H9 (cell line): ENCODE measurements around the gene LTB4R. TPM values are rescaled to one million over a fixed set of nuclear protein-coding genes. Genes with fewer than 3 reads are reported as not detected.

Experiments used
- DNase-seq: peaks from one replicate; pipeline ENCODE4 v3.0.0-alpha.2; 2017
- H2AFZ ChIP-seq: one replicate; pipeline ENCODE4 v1.6.1; 2013; ENCODE audit warnings: mild to moderate bottlenecking, low read length, control low read depth, moderate library complexity
- H2AK5ac ChIP-seq: 2 replicates; pipeline ENCODE4 v1.6.1; 2013; ENCODE audit warnings: low read length, control low read depth, mixed read lengths; ENCODE audit not compliant: insufficient read length
- H2BK120ac ChIP-seq: one replicate; pipeline ENCODE4 v1.6.1; 2013; ENCODE audit warnings: low read depth, mild to moderate bottlenecking, low read length, control low read depth, inconsistent platforms; ENCODE audit not compliant: poor library complexity, severe bottlenecking
- H2BK12ac ChIP-seq: 2 replicates; pipeline ENCODE4 v1.6.1; 2013; ENCODE audit warnings: low read length, control low read depth, mixed read lengths, low read depth; ENCODE audit not compliant: insufficient read length
- H2BK15ac ChIP-seq: 2 replicates; pipeline ENCODE4 v1.6.1; 2013; ENCODE audit warnings: low read depth, low read length, control low read depth
- H2BK20ac ChIP-seq: one replicate; pipeline ENCODE4 v1.6.1; 2013; ENCODE audit warnings: low read depth, mild to moderate bottlenecking, low read length, control low read depth, inconsistent platforms; ENCODE audit not compliant: poor library complexity, severe bottlenecking
- H2BK5ac ChIP-seq: 2 replicates; pipeline ENCODE4 v1.6.1; 2013; ENCODE audit warnings: low read length, control low read depth, mixed read lengths; ENCODE audit not compliant: insufficient read length
- H3K14ac ChIP-seq: 2 replicates; pipeline ENCODE4 v1.6.1; 2013; ENCODE audit warnings: low read length, control low read depth; ENCODE audit not compliant: insufficient read depth
- H3K18ac ChIP-seq: 2 replicates; pipeline ENCODE4 v1.6.1; 2013; ENCODE audit warnings: low read depth, mild to moderate bottlenecking, mixed read lengths, low read length, control low read depth; ENCODE audit not compliant: insufficient read length
- H3K23ac ChIP-seq: 2 replicates; pipeline ENCODE4 v1.6.1; 2013; ENCODE audit warnings: low read length, control low read depth, mixed read lengths, low read depth; ENCODE audit not compliant: insufficient read length
- H3K23me2 ChIP-seq: 2 replicates; pipeline ENCODE4 v1.6.1; 2013; ENCODE audit warnings: low read depth, mild to moderate bottlenecking, mixed read lengths, low read length, control low read depth; ENCODE audit not compliant: insufficient read length, poor library complexity, severe bottlenecking
- H3K27ac ChIP-seq: 2 replicates; pipeline ENCODE4 v1.5.1; 2013; ENCODE audit warnings: low read length, control low read depth, mixed read lengths, low read depth; ENCODE audit not compliant: insufficient read length
- H3K27me3 ChIP-seq: 2 replicates; pipeline ENCODE4 v1.6.1; 2013; ENCODE audit warnings: low read length, control low read depth, inconsistent platforms; ENCODE audit not compliant: insufficient read depth
- H3K4ac ChIP-seq: 2 replicates; pipeline ENCODE4 v1.6.1; 2013; ENCODE audit warnings: low read depth, mild to moderate bottlenecking, control low read depth, inconsistent platforms, low read length, moderate library complexity
- H3K4me1 ChIP-seq: 2 replicates; pipeline ENCODE4 v1.6.1; 2013; ENCODE audit warnings: low read length, control low read depth, inconsistent platforms; ENCODE audit not compliant: insufficient read depth
- H3K4me2 ChIP-seq: 2 replicates; pipeline ENCODE4 v1.6.1; 2013; ENCODE audit warnings: low read length, control low read depth, mixed read lengths; ENCODE audit not compliant: insufficient read length, insufficient read depth
- H3K56ac ChIP-seq: 2 replicates; pipeline ENCODE4 v1.6.1; 2013; ENCODE audit warnings: low read depth, mild to moderate bottlenecking, mixed read lengths, low read length, control low read depth; ENCODE audit not compliant: insufficient read length
- H3K79me1 ChIP-seq: 2 replicates; pipeline ENCODE4 v1.6.1; 2013; ENCODE audit warnings: low read depth, mild to moderate bottlenecking, moderate library complexity, low read length, control low read depth, inconsistent platforms; ENCODE audit not compliant: insufficient read depth, poor library complexity, severe bottlenecking
- H3K79me2 ChIP-seq: 2 replicates; pipeline ENCODE4 v1.6.1; 2013; ENCODE audit warnings: low read length, control low read depth, inconsistent platforms; ENCODE audit not compliant: insufficient read depth
- H3K9ac ChIP-seq: 2 replicates; pipeline ENCODE4 v1.6.1; 2013; ENCODE audit warnings: low read length, control low read depth, mixed read lengths; ENCODE audit not compliant: insufficient read length; ENCODE audit errors: extremely low read depth
- H3K9me3 ChIP-seq: one replicate; pipeline ENCODE4 v1.6.1; 2013; ENCODE audit warnings: low read depth, low read length, inconsistent platforms; ENCODE audit not compliant: control insufficient read depth
- H3T11ph ChIP-seq: one replicate; pipeline ENCODE4 v1.6.1; 2013; ENCODE audit warnings: mild to moderate bottlenecking, low read length, control low read depth, inconsistent platforms
- H4K20me1 ChIP-seq: one replicate; pipeline ENCODE4 v1.6.1; 2013; ENCODE audit not compliant: control insufficient read depth, insufficient read length, insufficient read depth
- H4K5ac ChIP-seq: 2 replicates; pipeline ENCODE4 v1.6.1; 2013; ENCODE audit warnings: low read depth, mild to moderate bottlenecking, mixed read lengths, low read length, control low read depth; ENCODE audit not compliant: insufficient read length
- H4K8ac ChIP-seq: replicated peaks from 2 replicates; pipeline ENCODE4 v1.6.1; 2013; ENCODE audit warnings: low read length, control low read depth, mixed read lengths, low read depth; ENCODE audit not compliant: insufficient read length
- H4K91ac ChIP-seq: 2 replicates; pipeline ENCODE4 v1.6.1; 2013; ENCODE audit warnings: low read depth, mild to moderate bottlenecking, moderate library complexity, mixed read lengths, low read length, control low read depth; ENCODE audit not compliant: insufficient read length
- H3K27ac Mint-ChIP-seq, 3 experiments: 2 replicates in 2 of 3; 3 replicates in 1 of 3; pipeline ENCODE4 v1.8.0; 2020 to 2021; ENCODE audit warnings: mixed read lengths in 3 of 3, mild to moderate bottlenecking in 1 of 3, moderate library complexity in 1 of 3
- H3K27me3 Mint-ChIP-seq: 2 replicates; pipeline ENCODE4 v1.8.0; 2021; ENCODE audit warnings: low read depth, mild to moderate bottlenecking, moderate library complexity, mixed read lengths
- H3K36me3 Mint-ChIP-seq, 3 experiments: 2 replicates in 2 of 3; 3 replicates in 1 of 3; pipeline ENCODE4 v1.8.0; 2020 to 2021; ENCODE audit warnings: low read depth in 3 of 3, mixed read lengths in 3 of 3; ENCODE audit not compliant: insufficient read depth in 1 of 3
- H3K4me1 Mint-ChIP-seq, 2 experiments: 2 replicates each; pipeline ENCODE4 v1.8.0; 2020; ENCODE audit warnings: mixed read lengths in 2 of 2
- H3K4me3 Mint-ChIP-seq, 2 experiments: 2 replicates in 1 of 2; 3 replicates in 1 of 2; pipeline ENCODE4 v1.8.0; 2020 to 2021; ENCODE audit warnings: mild to moderate bottlenecking in 2 of 2, mixed read lengths in 2 of 2, moderate library complexity in 1 of 2
- H3K9me3 Mint-ChIP-seq, 2 experiments: 2 replicates in 1 of 2; 3 replicates in 1 of 2; pipeline ENCODE4 v1.8.0; 2020; ENCODE audit warnings: mild to moderate bottlenecking in 2 of 2, mixed read lengths in 2 of 2, moderate library complexity in 1 of 2
- WGBS: extraction: QIAGEN DNeasy Blood & Tissue Kit; methylation state at CpG from one replicate; pipeline ENCODE4 v1.1.7; 2013; ENCODE audit warnings: missing lambda C conversion rate, low lambda C conversion rate, mixed read lengths; ENCODE audit not compliant: insufficient read length; ENCODE audit errors: extremely low coverage; 5-methylcytosine and 5-hydroxymethylcytosine counted together
- total RNA-seq: library from RNA; stranded (reverse); gene quantifications from 2 replicates; pipeline ENCODE4 v1.2.1, GENCODE V29; 2021
- TF ChIP-seq, protein P1 (sequence below): fragments of 200-600 bp; sonication (generic); conservative IDR thresholded peaks from 3 replicates; pipeline ENCODE4 v1.8.0; 2021; ENCODE audit warnings: antibody characterized with exemption, mild to moderate bottlenecking

The LTB4R gene
- total RNA-seq, 1 experiment from 2014 or later: 8.9 TPM

DNA sequence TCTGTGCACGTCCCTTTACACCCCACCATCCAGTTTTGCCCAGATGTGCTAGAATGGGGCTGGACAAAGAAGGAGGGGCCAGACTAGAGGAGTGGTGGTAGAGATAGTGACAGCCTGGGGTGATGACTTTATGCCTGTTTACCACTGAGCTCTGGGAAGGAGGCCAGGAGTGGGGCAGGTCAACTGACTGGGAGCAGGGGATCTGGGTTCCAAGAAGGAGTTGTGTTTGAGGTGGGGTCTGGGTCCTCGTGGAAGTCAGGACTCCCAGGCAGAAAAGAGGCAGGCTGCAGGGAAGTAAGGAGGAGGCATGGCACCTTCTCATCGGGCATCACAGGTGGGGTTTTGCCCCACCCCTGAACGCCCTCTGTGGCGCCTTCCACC, 1.0 kb upstream of the LTB4R start:
- no peak overlapping the region for H2BK20ac ChIP-seq
- no peaks in the 10 kb centered on the region for H3K4me1 ChIP-seq
- H2BK15ac ChIP-seq: no peak overlapping the region
- H3K27ac ChIP-seq: no peak overlapping the region
- no peak overlapping the region for H4K91ac ChIP-seq
- H2AK5ac ChIP-seq: no peak overlapping the region
- H2BK5ac ChIP-seq: no peak overlapping the region
- peak overlapping the region in 1 of 3 experiments; percentile 77; a peak in 1 of 7 replicates for H3K27ac Mint-ChIP-seq
- no peak overlapping the region for H4K5ac ChIP-seq
- H3K27me3 ChIP-seq: no peaks in the 10 kb centered on the region
- H3K9ac ChIP-seq: no peak overlapping the region
- no peak overlapping the region for H3K23ac ChIP-seq
- no peak overlapping the region for H3K18ac ChIP-seq
- H3K23me2 ChIP-seq: no peaks in the 10 kb centered on the region
- TF ChIP-seq, protein P1, sequence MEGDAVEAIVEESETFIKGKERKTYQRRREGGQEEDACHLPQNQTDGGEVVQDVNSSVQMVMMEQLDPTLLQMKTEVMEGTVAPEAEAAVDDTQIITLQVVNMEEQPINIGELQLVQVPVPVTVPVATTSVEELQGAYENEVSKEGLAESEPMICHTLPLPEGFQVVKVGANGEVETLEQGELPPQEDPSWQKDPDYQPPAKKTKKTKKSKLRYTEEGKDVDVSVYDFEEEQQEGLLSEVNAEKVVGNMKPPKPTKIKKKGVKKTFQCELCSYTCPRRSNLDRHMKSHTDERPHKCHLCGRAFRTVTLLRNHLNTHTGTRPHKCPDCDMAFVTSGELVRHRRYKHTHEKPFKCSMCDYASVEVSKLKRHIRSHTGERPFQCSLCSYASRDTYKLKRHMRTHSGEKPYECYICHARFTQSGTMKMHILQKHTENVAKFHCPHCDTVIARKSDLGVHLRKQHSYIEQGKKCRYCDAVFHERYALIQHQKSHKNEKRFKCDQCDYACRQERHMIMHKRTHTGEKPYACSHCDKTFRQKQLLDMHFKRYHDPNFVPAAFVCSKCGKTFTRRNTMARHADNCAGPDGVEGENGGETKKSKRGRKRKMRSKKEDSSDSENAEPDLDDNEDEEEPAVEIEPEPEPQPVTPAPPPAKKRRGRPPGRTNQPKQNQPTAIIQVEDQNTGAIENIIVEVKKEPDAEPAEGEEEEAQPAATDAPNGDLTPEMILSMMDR: no peak
- no peak overlapping the region for H2BK12ac ChIP-seq
- no peaks in the 10 kb centered on the region for H4K20me1 ChIP-seq
- H3K4me1 Mint-ChIP-seq: peaks cover 5 to 6% of the 10 kb centered on the region in 2 experiments; a peak in 3 of 4 replicates
- peaks cover 5% of the 10 kb centered on the region for H3K27me3 Mint-ChIP-seq
- no peak for DNase-seq
- no peaks in the 10 kb centered on the region for H3K79me1 ChIP-seq
- WGBS: no CpG with 5 or more reads among the region's 5 CpGs
- H3K9me3 Mint-ChIP-seq: no peaks in the 10 kb centered on the region
- no peak overlapping the region for H3K14ac ChIP-seq
- H3K9me3 ChIP-seq: no peaks in the 10 kb centered on the region
- H2BK120ac ChIP-seq: no peak overlapping the region
- no peak overlapping the region for H3K56ac ChIP-seq
- H3K4ac ChIP-seq: no peak overlapping the region
- peaks cover 11 to 47% (median 26%) of the 10 kb centered on the region in 3 experiments; a peak in 6 of 7 replicates for H3K36me3 Mint-ChIP-seq
- no peak overlapping the region; a peak in 1 of 5 replicates for H3K4me3 Mint-ChIP-seq
- H4K8ac ChIP-seq: no peak overlapping the region
- H2AFZ ChIP-seq: no peak overlapping the region
- H3K4me2 ChIP-seq: no peak overlapping the region
- H3T11ph ChIP-seq: no peak overlapping the region
- no peaks in the 10 kb centered on the region for H3K79me2 ChIP-seq
